UCSD-AML1 (cell line): ENCODE data around the gene GBE1.
A peak's percentile ranks its signal among the peaks of the same experiment; 100 is the strongest.
"Not testable (repeated sequence)": the region's sequence is repeated elsewhere in the genome, so short reads cannot be mapped to it uniquely, and the experiment has no call there.

Experiments used
- DNase-seq: peaks from one replicate; lab custom pipeline; 2025; ENCODE audit not compliant: unreplicated experiment; lab: John Stamatoyannopoulos, UW

The GBE1 gene

DNA sequence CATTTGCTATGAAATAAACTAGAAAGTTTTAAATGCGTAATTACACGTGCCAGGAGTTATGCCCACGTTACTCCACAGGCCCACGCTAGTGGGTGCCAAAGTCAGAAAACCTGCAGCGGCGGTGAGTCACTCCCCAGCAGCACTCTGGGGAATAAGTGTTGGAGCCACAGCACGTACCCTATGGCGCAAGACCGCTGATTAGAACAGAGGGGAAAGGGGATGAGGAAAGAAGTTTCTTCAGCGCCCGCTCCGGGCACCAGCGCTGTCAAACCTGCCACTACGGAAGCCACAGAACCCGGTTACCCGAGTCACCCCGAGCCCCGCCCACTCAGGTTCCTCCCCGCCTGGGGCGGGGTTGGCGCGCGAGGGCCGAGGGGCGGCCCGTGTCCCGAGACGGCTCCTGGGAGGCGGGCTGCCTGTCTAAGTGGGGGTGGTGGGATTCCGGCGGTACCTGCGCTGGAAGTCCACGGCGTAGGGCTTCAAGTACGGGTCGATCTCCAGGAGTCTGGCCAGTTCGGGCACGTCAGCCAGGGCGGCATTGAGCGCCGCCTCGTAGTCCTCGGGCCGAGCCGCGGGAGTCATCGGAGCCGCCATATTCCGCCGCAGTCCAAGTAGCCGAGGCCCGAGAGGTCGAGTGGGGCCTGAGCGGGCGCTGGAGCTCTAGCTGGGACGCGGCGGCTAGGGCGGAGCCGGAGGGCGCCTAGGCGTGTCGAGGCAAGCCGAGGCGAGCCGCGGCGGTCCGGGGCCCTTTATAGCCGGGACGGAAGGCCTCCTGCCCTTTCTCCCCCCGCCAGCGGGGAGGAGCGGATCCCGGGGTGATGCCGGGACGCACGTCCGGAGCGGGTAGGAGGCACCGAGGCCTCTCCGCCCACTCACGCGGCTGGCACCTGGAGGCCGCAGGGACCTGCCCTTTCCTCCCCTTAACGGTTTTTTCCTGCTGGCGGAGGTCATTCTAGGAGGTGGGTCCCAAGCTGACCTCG lies at the start of gene GBE1:
Gene GBE1 (minus strand): TSS at position 722 of the 980 bp plus-strand sequence. CDS start 128 bp downstream, at position 594.
- DNase-seq = peak; percentile 97

DNA sequence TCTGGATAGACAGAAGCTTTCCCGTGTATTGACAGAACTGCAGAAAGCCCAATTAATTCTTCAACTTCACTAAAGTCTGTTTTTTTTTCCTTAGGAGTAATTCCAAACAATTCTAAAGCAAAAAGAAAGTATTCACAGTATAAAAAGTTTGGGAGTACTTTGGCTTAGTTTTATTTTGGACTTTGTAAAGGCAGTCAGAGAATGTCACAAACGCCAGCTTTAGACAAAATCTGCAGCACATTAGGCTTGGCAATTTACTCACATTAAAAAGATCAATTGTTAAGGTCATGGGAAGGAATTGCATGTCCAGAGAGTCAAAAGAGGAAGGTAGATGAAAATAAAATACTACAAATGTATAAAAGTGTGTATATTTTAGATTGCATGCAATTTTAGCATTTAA lies 47.5 kb upstream of the GBE1 start:
- no peak for DNase-seq

DNA sequence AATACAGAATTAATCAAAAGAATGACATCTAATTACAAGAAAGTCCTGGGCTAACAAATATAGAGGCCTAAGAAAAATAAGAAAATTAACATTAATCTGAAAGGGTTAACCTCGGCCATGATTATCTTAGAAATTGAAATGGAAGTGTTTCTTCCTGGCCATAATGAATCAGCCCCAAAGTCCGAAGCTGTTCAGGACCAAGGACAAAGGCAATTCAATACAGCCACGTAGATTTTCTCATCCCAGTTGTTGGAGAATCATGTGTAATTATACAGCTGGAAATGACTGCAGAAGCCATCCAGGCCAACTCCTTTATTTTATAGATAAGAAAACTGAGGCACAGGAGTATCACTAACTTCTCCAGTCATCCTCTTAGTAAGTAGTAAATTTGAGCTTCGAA lies 38.0 kb upstream of the GBE1 start:
- no peak for DNase-seq

DNA sequence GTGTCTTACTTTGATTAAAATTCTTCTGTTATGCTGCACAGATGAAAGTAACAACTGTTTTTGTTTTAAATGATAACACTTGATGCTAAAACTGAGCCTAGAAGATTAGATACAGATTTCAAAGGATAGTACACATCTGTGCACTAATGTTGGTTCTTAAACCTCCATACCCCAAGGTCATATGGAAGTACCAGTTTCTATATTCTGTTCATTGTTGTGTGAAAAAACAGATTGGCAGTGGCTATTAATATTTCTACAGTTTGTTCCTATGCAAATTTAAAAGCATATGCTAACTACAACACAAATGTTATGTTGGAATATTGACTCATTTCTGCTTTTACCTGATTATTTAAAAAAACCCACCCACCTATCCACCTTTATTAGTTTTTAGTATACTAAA lies 32.0 kb upstream of the GBE1 start:
- no peak for DNase-seq

DNA sequence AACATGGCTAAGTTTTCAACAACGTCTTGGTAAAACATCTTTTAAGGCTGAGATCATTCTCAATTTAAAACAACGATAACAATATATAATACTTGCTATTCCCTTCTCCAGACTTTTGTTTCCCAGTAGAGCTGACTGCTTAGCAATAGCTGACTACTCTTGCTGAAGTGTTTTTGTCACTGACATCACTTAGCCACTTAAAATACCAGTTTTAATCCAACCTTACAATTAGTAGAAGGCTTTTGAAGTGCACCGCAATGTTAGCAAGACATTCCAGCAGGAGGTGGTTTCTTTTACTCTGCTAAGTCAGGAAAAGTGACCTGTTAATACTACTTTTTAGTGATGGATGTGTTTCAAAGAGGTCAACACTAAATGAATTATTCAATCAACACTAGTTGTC lies 28.7 kb upstream of the GBE1 start:
- no peak for DNase-seq

DNA sequence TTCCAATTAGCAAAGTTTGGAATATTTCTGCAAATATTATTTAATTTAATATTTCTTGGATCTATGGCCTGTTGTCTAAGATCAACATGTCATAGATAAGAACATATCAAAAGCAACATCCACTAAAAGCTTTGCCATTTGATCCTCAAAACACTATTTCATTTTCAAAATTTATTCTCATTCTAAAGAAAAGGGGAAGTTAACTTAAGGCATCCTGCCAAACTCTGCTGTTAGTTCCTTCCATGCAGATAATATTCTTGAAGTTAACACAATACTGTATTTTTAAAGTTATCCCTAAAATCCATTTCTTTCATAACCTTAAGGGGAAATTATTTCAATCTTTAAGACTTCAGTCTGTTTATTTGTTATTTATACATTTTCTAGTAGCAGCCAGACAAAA lies 28.2 kb upstream of the GBE1 start:
- no peak for DNase-seq

DNA sequence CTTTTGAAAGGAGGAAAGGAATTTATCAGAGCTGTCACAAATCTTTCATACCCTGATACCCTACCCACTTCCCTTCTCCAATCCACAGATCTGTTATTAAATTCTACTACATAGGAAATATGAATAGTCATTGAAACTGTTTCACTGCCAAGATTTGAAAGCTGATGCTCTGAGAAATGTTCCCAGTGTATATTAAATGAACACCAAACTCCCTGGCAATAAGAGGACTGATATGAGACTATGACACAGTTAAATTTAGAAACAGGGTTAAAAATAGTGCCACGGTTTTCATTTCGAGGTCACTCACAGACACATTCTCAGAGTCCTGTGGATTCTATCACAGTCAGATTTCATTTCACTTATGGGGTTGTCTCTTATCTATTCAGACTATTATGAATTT lies 27.2 kb upstream of the GBE1 start:
- DNase-seq = no peak

DNA sequence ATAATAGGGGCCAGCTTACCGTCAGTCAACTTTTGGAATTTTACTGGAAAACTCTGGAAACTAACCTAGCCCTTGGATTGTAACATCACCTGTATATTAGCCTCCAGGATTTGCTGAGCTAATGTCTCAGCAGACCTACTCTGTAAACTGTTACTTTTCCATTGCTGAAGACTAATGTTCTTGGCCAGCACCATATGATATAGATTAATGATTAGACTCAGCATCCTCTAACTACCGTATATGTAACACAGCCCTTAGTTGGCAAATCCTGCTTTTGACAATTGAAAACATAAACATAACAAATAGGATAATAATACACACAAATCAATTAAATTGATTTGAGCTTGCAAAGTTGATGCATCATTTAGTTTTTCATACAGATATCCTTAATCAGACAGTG lies 26.6 kb upstream of the GBE1 start:
- DNase-seq = no peak

DNA sequence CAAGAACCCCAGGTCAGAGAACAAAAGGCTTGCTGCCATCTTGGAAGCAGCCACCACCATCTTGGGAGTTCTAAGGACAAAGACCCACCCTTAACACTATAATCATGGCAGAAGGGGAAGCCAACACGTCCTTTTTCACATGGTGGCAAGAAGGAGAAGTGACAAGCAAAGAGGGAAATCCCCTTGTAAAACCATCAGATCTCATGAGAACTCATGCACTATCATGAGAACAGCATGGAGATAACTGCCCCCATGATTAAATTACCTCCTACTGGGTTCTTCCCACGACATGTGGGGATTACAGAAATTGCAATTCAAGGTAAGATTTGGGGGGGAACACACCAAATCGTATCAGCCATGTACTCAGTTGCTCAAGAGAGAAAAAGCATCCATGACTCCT lies 21.1 kb upstream of the GBE1 start:
- no peak for DNase-seq

DNA sequence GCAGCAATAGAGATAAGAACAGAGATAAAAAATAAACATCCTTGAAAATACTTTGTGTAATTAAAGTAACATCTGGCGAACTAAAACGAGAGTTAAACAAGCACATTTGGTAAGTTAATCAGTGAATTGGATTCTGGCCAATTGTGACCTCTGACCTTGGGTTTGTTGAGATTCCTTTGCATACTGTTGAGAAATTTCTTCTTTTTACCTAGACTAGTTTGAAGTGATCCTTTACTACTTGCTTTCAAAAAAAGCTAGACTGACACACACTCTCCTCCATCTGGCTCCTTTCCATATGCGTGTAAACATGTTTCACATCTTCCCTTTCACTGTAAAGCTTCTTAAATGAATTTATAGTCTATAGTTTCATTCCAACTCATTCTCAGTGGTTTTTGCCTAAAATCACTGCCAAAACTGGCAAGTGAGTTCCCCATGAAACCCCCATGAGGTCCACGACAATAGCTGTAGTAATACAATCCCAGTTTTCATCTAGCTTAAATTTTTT lies 17.3 kb upstream of the GBE1 start:
- DNase-seq = no peak

DNA sequence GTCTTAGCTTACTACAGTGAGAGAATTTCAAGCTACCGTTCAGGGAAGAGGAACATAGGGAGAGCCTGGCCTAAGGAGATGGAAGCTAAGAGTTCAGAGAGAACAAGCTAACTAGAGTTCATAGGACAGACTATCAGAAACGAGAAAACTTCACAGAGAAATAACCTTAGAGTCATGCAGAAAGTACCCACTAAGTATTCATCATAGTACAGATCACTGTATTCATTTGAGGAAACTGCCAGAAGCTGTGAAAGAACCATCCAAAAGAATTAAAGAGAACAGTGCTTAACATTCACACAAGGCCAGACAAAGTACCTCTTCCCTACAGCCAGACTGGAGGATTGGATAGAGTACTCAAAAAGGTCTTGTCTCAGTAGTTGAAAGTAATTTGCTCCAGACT lies 15.2 kb upstream of the GBE1 start:
- DNase-seq = no peak

DNA sequence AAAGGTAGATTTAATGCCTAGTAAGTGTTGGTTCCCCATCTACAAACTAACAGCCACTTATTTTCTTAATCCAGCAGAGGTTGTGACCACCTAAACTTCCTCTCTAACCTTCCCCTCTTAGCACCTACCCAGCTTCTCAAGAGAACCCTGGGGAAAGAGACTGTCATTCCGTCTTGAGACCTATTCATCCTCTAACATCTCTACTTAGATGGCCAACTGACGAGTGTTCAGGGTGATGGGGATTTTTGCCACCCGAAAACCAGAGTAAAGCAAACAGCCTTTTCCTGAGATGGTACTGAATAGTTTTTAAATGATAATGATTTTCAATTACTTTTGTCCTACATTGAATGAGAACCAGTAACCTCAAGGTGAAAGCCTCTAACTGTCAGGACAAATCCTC lies 9.3 kb upstream of the GBE1 start:
- no peak for DNase-seq

DNA sequence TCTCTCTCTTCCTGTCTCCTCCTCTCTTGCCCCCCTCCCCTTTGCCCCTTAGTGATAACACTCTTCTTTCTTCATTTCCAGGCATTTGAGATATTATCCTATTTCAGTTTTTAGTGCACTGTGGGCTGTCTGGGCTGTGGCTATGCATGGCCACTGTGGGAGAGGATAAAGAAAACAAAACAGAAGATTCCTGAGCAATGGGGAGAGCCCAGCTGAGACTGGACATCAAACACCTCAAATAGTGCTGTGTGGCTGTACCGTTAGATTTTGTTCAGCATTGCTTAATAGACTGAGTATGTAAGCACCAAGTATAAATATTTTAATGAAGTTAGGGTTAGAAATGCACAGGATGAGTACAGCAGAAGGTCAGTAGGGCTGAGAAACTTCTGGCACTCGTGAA lies 7.9 kb upstream of the GBE1 start:
- no peak for DNase-seq

DNA sequence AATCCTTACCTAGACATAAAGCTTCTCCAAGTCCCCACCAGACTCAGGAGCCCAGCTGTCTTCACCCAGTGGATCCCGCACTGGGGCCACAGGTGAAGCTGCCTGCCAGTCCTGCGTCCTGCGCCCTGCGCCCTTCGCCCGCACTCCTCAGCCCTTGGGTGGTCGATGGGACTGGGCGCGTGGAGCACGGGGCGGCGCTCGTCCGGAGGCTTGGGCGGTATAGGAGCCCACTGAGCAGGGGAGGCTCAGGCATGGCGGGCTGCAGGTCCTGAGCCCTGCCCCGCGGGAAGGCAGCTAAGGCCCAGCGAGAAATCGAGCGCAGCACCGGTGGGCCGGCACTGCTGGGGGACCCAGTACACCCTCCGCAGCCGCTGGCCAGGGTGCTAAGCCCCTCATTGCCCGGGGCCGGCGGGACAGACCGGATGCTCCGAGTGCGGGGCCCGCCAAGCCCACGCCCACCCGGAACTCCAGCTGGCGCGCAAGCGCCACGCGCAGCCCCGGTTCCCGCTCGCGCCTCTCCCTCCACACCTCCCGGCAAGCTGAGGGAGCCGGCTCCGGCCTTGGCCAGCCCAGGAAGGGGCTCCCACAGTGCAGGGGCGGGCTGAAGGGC lies 5.9 kb upstream of the GBE1 start:
- DNase-seq = not testable (repeated sequence)

DNA sequence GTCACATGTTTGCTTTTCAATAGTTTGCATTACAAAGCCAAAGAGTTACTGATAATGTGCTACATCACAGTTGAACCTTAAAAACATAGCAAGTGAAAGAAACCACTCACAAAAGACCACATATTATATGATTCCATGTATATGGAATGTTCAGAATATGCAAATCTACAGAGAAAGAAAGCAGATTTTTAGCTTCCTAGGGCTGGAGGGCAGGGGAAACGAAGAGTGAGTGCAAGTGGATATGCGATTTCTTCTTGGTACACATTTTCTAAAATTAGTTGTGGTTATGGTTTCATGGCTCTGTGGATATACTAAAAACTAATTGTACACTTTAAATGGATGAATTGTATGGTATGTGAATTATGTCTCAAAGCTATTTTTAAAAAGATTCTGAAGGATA lies 4.0 kb upstream of the GBE1 start:
- DNase-seq = no peak

DNA sequence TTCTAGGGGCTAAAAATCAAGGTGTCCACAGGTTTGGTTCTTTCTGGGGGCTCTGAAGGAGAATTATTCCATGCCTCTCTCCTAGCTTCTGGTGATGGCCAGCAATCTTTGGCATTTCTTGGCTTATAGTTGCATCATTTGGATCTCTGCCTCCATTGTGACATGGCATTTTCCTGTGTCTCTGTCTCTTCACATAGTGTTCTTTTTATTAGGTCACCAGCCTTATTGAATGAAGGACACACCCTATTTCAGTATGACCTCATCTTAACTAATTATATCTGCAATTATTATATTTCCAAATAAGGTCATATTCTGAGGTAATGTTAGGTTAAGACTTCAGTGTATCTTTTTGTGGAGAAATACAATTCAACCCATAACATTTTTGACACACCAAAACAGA lies 3.2 kb upstream of the GBE1 start:
- DNase-seq = no peak

DNA sequence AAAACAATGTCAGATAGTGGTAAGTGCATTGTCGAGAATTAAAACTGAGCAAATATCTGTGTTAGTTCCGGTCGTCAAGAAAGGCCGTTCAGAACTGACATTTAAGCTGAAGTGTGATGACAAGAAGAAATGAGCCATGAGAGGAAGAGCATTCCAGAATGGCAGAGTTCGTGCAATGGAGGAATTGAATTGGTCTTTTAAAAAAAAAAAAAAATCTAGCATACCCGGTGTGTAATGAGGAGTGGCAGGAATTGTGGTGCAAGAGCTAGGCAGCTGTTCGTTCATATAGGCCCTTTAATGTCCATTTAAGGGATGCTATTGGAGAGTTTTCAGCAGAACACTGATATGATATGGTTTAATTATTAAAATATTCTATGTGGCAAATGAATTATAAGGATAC lies 2.6 kb upstream of the GBE1 start:
- no peak for DNase-seq

DNA sequence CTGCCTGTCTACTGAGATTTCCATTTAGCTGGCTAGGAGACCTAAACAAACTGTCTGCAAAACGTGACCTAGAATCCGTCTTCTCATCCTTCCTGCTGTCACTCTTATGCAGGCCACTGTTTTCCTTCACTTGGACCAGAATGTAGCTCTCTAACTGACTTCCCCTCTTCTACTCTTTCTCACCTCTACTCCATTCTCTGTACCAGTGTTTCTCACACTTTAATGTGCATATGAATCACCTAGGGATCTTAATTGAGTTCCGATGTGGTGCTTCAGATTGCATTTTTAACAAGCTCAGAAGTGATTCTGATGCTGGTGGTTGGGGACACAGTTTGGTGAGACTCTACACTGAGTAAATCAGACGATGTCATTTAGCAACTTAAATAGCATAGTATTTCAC lies 1.6 kb upstream of the GBE1 start:
- no peak for DNase-seq

DNA sequence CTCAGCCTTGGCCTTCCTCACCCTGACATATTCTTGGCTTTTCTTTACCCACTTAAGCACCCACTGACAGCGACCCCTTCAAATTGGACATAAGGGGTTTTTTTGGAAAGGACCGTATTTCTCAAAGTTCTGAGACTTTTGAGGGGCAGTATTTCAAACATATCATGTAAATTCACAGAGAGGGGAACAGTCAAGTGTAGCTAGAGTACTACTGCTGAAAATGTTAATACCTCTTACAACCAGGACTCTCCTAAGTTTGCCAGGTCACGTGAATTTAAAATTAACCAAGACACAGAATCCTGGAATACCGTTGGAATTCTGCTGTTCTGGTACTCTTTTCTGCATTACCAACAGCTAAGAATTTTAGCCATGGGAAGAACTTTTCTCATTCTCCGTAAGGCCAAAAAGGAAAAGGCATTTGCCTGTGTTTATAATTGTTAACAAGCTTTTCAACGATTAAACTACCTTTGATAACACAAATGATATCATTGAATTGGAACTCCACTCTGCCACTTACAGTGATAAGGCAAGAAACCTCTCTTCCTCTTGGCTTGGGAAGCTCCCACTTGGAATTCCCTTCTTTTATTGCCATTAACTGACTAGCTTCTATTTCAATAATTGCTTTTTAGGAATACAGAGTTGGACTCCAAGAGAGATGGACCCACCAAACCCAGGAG lies 597 bp upstream of the GBE1 start:
- DNase-seq = no peak

DNA sequence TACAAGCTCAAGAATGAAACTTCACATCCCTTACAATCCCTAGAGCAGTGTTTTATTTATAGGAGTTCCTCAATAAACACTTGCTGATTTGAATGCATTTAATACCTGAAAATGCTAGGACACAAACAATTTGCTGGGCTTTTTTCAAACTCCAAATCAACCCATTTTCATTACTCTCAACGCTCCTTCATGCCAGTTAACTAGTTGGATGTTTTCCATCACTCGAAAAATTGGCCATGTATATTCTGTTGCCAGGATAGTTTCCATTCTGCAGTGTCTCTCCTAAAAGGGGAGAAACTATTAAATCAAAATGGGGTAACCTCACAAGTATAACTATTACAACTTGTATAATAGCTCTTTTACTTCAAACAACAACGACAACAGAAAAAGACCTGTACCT lies 1.2 kb downstream of the GBE1 start:
- DNase-seq = no peak

DNA sequence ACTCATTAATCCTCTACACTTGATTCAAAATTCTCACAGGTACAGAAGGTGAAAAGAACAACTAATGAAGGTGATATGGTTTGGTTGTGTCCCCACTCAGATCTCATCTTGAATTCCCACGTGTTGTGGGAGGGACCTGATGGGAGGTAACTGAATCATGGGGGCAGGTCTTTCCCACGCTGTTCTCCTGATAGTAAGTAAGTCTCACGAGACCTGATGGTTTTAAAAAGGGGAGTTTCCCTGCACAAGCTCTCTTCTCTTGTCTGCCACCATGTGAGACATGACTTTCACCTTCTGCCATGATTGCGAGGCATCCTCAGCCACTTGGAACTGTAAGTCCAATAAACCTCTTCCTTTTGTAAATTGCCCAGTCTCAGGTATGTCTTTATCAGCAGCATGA lies 2.7 kb downstream of the GBE1 start:
- DNase-seq = not testable (repeated sequence)

DNA sequence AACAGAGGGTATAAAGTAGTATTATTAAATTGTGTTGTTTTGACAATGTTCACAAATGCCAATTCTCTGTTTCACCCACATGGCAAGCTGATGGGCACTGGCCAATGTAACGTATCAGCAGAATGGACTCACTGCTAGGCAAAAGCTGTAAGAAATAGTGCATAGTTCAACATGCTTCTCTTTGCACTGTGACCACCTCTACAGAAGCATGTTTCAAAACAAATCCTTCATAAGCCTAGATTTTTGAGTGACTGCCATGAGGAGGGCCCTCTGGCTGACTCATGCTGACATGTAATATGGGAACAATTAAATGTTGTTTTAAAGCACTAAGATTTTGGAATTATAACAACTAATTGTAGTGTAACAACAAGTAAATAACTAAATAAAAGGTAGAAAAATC lies 3.2 kb downstream of the GBE1 start:
- no peak for DNase-seq
